Esophagus squamous epithelium (tissue), 4 donors: ENCODE data around the gene RPL18.

ENCODE experiments used
- POLR2A ChIP-seq, 4 donors: fragments of 450-650 bp; IDR thresholded peaks; one replicate each; pipeline ENCODE4 v1.6.1; 2017; ENCODE audit warnings: antibody characterized with exemption in 4 of 4, mild to moderate bottlenecking in 4 of 4, moderate library complexity in 3 of 4
- TF ChIP-seq, protein P1 (sequence below), 6 experiments: fragments of 450-650 bp in 4 of 6; fragments of 200-600 bp in 2 of 6; sonication (generic) in 2 of 6; IDR thresholded peaks; one replicate each; pipeline ENCODE4 v1.5.1; 2016 to 2019; ENCODE audit warnings: antibody characterized with exemption in 6 of 6, mild to moderate bottlenecking in 4 of 6, moderate library complexity in 4 of 6

DNA sequence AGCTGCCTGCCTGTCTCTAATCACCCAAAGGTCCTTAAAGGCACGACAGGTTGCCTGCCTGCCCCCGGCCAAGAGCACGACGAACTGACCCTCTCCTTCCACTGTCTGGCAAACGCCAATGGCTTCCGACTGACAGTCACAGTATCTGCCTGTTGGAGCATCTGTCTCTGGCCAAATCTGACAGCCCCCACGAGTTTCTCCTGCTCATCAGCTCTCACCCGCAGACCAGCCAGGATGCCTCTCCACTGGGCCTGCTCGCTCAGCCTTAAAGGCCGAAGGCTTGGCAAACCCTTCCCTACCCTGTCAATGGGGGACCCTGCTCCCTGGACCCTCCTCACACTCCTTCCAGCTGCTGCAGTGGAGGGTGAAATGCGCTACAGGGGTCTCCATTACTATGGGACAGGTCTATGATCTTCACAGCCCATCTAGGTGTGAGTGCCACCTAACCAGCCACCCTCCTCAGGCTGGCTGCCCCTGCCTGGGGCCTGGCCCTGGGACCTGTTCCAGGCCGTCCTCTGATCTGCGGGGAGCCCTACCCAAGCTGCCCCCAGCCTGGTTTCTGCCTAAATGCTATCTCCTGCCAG lies 5.0 kb downstream of the RPL18 start:
- TF ChIP-seq, protein P1, sequence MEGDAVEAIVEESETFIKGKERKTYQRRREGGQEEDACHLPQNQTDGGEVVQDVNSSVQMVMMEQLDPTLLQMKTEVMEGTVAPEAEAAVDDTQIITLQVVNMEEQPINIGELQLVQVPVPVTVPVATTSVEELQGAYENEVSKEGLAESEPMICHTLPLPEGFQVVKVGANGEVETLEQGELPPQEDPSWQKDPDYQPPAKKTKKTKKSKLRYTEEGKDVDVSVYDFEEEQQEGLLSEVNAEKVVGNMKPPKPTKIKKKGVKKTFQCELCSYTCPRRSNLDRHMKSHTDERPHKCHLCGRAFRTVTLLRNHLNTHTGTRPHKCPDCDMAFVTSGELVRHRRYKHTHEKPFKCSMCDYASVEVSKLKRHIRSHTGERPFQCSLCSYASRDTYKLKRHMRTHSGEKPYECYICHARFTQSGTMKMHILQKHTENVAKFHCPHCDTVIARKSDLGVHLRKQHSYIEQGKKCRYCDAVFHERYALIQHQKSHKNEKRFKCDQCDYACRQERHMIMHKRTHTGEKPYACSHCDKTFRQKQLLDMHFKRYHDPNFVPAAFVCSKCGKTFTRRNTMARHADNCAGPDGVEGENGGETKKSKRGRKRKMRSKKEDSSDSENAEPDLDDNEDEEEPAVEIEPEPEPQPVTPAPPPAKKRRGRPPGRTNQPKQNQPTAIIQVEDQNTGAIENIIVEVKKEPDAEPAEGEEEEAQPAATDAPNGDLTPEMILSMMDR (IDR thresholded peaks at IDR 0.05): no peak
- no peak for TF ChIP-seq POLR2A (IDR thresholded peaks at IDR 0.05)
